Measurements from ENCODE around the gene EZH2. TPM values are rescaled to one million over a fixed set of nuclear protein-coding genes. Genes with fewer than 3 reads are reported as not detected.

EZH2 gene
- total and polyA plus RNA-seq, 2 donors (not counting 3 experiments of a cell fraction or from before 2014, with no cell fraction given): 16.9 to 33.4 TPM

GRCh38 chr7:148811892-148812291, 72.2 kb downstream of the EZH2 start:
- H3K36me3 ChIP-seq (ENCODE audit: control insufficient read depth in 2 of 2, extremely low read depth in 1 of 2, insufficient read depth in 2 of 2, low read length in 2 of 2): peaks cover 9% of the 10 kb centered on the region in 2 experiments
- no peaks in the 10 kb centered on the region for H3K9me3 ChIP-seq (replicated peaks; ENCODE audit: control insufficient read depth, insufficient read depth, low read length)
- H3K27ac ChIP-seq (ENCODE audit: insufficient read depth, low read depth, low read length): no peak overlapping the region
- no peak overlapping the region for H3K4me3 ChIP-seq (replicated peaks in 1 of 3; ENCODE audit: insufficient read depth in 1 of 3, low read depth in 1 of 3, low read length in 3 of 3)
- POLR2A ChIA-PET: no interaction called here
- dilution Hi-C loops (cut with MboI; ENCODE audit: extremely low pct_ligation_motif_present, low sequenced_read_pairs) (no loop called here), intact Hi-C loops (cut with micrococcal nuclease) (loop anchor here (10.0 kb wide), 1 partner anchor 153 kb away; no protein-coding TSS in a partner anchor)
- H3K9me1 ChIP-seq (replicated peaks; ENCODE audit: control insufficient read depth, extremely low read depth, insufficient read depth, low read length): no peaks in the 10 kb centered on the region
- no peak overlapping the region for H3K9ac ChIP-seq (replicated peaks; ENCODE audit: extremely low read depth, insufficient read depth, low read length)
- no peaks in the 10 kb centered on the region for H3K79me2 ChIP-seq (ENCODE audit: control insufficient read depth, insufficient read depth, low read length)
- DNase-seq (ENCODE audit: low read depth, low spot score) (no peak), FAIRE-seq (no peak)
- TF ChIP-seq POLR2AphosphoS5 (IDR thresholded peaks at IDR 0.05; ENCODE audit: insufficient read depth, low read depth, low read length): no peak
- TF ChIP-seq MYC (IDR thresholded peaks at IDR 0.05; ENCODE audit: low read depth, low read length): no peak
- TF ChIP-seq JUN (IDR thresholded peaks at IDR 0.05; ENCODE audit: borderline replicate concordance, insufficient read depth, insufficient read length, low read depth): no peak
- no peak for TF ChIP-seq EZH2 (IDR thresholded peaks at IDR 0.05; ENCODE audit: borderline replicate concordance, low read depth, low read length, severe bottlenecking)
- TF ChIP-seq FOS (IDR thresholded peaks at IDR 0.05; ENCODE audit: borderline replicate concordance, insufficient read depth, low read length): no peak
- TF ChIP-seq CTCF (IDR thresholded peaks at IDR 0.05; ENCODE audit: extremely low read depth in 1 of 2, insufficient read depth in 1 of 2, low read depth in 1 of 2, low read length in 2 of 2): no peak
- no peak for TF ChIP-seq GATA2 (IDR thresholded peaks at IDR 0.05; ENCODE audit: insufficient read depth, insufficient read length, low read depth, low read length)
- no peak for TF ChIP-seq MAX (IDR thresholded peaks at IDR 0.05; ENCODE audit: insufficient read depth, insufficient read length)
- no peak for TF ChIP-seq POLR2A (IDR thresholded peaks at IDR 0.05; ENCODE audit: low read depth, low read length)
- no peaks in the 10 kb centered on the region for H3K27me3 ChIP-seq (ENCODE audit: control insufficient read depth in 2 of 2, insufficient read depth in 2 of 2, low read length in 2 of 2)
- no peak overlapping the region for H2AFZ ChIP-seq (ENCODE audit: low read depth, low read length)
- no peaks in the 10 kb centered on the region for H3K4me1 ChIP-seq (ENCODE audit: control insufficient read depth, extremely low read depth, insufficient read depth, low read length)
- no peak overlapping the region for H3K4me2 ChIP-seq (ENCODE audit: insufficient read depth, low read length)
- no TSS peak for BruUV-seq (replicated peaks)
- H4K20me1 ChIP-seq (replicated peaks; ENCODE audit: control insufficient read depth, extremely low read depth, insufficient read depth, low read length): no peaks in the 10 kb centered on the region
- CTCF ChIA-PET: no interaction called here
